Esophagus muscularis mucosa (tissue), 3 donors: Measurements from ENCODE around the gene EGFL6.

Experiments
- POLR2A ChIP-seq: fragments of 450-650 bp; IDR thresholded peaks from one replicate; pipeline ENCODE4 v1.6.1; 2017; ENCODE audit warnings: antibody characterized with exemption, moderate library complexity, mild to moderate bottlenecking, low read depth
- TF ChIP-seq, protein P1 (sequence below), 3 experiments: fragments of 200-600 bp in 2 of 3; fragments of 450-650 bp in 1 of 3; sonication (generic) in 2 of 3; IDR thresholded peaks; one replicate each; pipeline ENCODE4 v1.5.1; 2017 to 2019; ENCODE audit warnings: antibody characterized with exemption in 3 of 3, mild to moderate bottlenecking in 2 of 3, moderate library complexity in 1 of 3

DNA sequence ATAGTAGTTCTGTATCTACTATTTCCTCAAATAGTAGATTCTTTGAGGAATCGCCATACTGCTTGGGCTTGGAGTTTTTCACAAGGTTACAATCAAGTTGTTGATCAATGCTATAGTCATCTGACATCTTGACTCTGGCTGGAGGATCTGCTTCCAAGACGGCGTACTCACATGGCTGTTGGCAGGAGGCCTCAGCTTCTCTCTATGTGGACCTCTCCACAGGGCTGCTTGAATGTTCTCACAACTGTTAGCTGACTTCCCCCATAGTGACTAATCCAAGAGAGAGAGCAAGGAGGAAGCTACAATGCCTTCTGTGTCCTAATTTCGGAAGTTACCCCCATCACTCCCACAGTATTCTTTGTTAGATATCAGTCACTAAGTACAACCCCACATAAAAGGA is 10.3 kb downstream of the EGFL6 start:
- TF ChIP-seq, protein P1, sequence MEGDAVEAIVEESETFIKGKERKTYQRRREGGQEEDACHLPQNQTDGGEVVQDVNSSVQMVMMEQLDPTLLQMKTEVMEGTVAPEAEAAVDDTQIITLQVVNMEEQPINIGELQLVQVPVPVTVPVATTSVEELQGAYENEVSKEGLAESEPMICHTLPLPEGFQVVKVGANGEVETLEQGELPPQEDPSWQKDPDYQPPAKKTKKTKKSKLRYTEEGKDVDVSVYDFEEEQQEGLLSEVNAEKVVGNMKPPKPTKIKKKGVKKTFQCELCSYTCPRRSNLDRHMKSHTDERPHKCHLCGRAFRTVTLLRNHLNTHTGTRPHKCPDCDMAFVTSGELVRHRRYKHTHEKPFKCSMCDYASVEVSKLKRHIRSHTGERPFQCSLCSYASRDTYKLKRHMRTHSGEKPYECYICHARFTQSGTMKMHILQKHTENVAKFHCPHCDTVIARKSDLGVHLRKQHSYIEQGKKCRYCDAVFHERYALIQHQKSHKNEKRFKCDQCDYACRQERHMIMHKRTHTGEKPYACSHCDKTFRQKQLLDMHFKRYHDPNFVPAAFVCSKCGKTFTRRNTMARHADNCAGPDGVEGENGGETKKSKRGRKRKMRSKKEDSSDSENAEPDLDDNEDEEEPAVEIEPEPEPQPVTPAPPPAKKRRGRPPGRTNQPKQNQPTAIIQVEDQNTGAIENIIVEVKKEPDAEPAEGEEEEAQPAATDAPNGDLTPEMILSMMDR (IDR thresholded peaks at IDR 0.05): no peak
- no peak for TF ChIP-seq POLR2A
